HepG2 (cell line): ENCODE data around the gene GSK3A. TPM values are rescaled to one million over a fixed set of nuclear protein-coding genes. Genes with fewer than 3 reads are reported as not detected.

ENCODE experiments used
- ATAC-seq: fragments of 200-7000 bp; cut with Tn5 transposase; 3 replicates; pipeline ENCODE4 v1.9.1; 2020; ENCODE audit warnings: mild to moderate bottlenecking, moderate library complexity
- BruUV-seq: library from RNA; stranded (reverse); fragments of 400-500 nt; replicated peaks from 2 replicates; lab custom pipeline; 2021; lab: Mats Ljungman, UMichigan
- CTCF ChIA-PET: fragments of 300-600 bp; formaldehyde crosslinking; extraction: SDS; loops from one replicate; lab custom pipeline; 2021; ENCODE audit warnings: low total read pairs, inconsistent platforms, low intra/inter-chr PET ratio; lab: Yijun Ruan, JAX
- POLR2A ChIA-PET: fragments of 350-600 bp; sonication (Branson Sonifier 250); formaldehyde crosslinking; loops from one replicate; lab custom pipeline; 2020; ENCODE audit warnings: antibody characterized with exemption, inconsistent platforms; lab: Yijun Ruan, JAX
- DNase-seq: peaks from one replicate; pipeline ENCODE4 v3.0.0-alpha.2; 2015; ENCODE audit warnings: low spot score
- FAIRE-seq: peaks from 3 replicates; lab custom pipeline; 2011; peaks lifted over from hg19 to GRCh38; lab: Jason Lieb, UNC
- H2AFZ ChIP-seq: one replicate; pipeline ENCODE4 v1.6.1; 2011; ENCODE audit warnings: low read length, inconsistent platforms
- H3K27ac ChIP-seq: fragments of 300-600 bp; 3 replicates; pipeline ENCODE4 v1.8.0; 2011; ENCODE audit warnings: mixed run types, mild to moderate bottlenecking, mixed read lengths, low read length, inconsistent platforms; ENCODE audit not compliant: insufficient read depth; ENCODE audit errors: extremely low read length
- H3K27me3 ChIP-seq, 2 experiments: fragments of 200-600 bp in 1 of 2; 2 replicates in 1 of 2; 3 replicates in 1 of 2; pipeline versions ENCODE4 v1.6.0 to v1.8.0; 2011; ENCODE audit warnings: low read length in 2 of 2, mild to moderate bottlenecking in 2 of 2, moderate library complexity in 2 of 2, inconsistent platforms in 1 of 2; ENCODE audit not compliant: insufficient read depth in 2 of 2, control insufficient read depth in 1 of 2
- H3K36me3 ChIP-seq, 2 experiments: fragments of 200-600 bp in 1 of 2; replicated peaks in 1 of 2; 2 replicates in 1 of 2; 3 replicates in 1 of 2; pipeline versions ENCODE4 v1.5.1 to v1.8.0; 2011; ENCODE audit warnings: low read length in 2 of 2, inconsistent platforms in 1 of 2; ENCODE audit not compliant: insufficient read depth in 2 of 2, control insufficient read depth in 1 of 2
- H3K4me1 ChIP-seq: 2 replicates; pipeline ENCODE4 v1.5.1; 2012; ENCODE audit warnings: low read length, inconsistent platforms; ENCODE audit not compliant: insufficient read depth
- H3K4me2 ChIP-seq: 2 replicates; pipeline ENCODE4 v1.6.0; 2011; ENCODE audit warnings: low read depth, low read length, inconsistent platforms
- H3K4me3 ChIP-seq, 3 experiments: fragments of 200-600 bp in 1 of 3; sonication (generic), shearing (Covaris generic) in 1 of 3; replicated peaks in 1 of 3; 2 replicates each; pipeline ENCODE4 v1.5.1; 2011 to 2016; ENCODE audit warnings: low read length in 3 of 3, inconsistent platforms in 2 of 3, low read depth in 2 of 3, mild to moderate bottlenecking in 2 of 3, control low read depth in 1 of 3, mixed read lengths in 1 of 3; ENCODE audit not compliant: insufficient read depth in 1 of 3
- H3K79me2 ChIP-seq: one replicate; pipeline ENCODE4 v1.6.1; 2011; ENCODE audit warnings: low read length, inconsistent platforms; ENCODE audit not compliant: insufficient read depth
- H3K9ac ChIP-seq: 2 replicates; pipeline ENCODE4 v1.6.0; 2011; ENCODE audit warnings: mild to moderate bottlenecking, low read depth, low read length, inconsistent platforms; ENCODE audit not compliant: insufficient read depth
- H3K9me3 ChIP-seq: 2 replicates; pipeline ENCODE4 v1.5.1; 2012; ENCODE audit warnings: mild to moderate bottlenecking, low read length
- H4K20me1 ChIP-seq: 2 replicates; pipeline ENCODE4 v1.6.0; 2011; ENCODE audit warnings: inconsistent platforms, mild to moderate bottlenecking, low read length, moderate library complexity; ENCODE audit not compliant: insufficient read depth
- CC2D1A ChIP-seq: sonication (generic); formaldehyde crosslinking; IDR thresholded peaks from 2 replicates; pipeline ENCODE4 v1.8.1; 2023; ENCODE audit warnings: mild to moderate bottlenecking, missing genetic modification reagents
- FOXP1 ChIP-seq, 2 experiments: fragments of 450-650 bp in 1 of 2; IDR thresholded peaks; 2 replicates each; pipeline ENCODE4 v1.6.1; 2017 to 2018; ENCODE audit warnings: antibody characterized with exemption in 1 of 2
- NBN ChIP-seq: fragments of 450-650 bp; conservative IDR thresholded peaks from 2 replicates; pipeline ENCODE4 v1.6.1; 2017
- NCOA5 ChIP-seq: sonication (generic); formaldehyde crosslinking; IDR thresholded peaks from 2 replicates; pipeline ENCODE4 v1.4.0; 2020; ENCODE audit warnings: missing genetic modification reagents
- PCBP2 ChIP-seq: fragments of 200-400 bp; formaldehyde crosslinking; optimal IDR thresholded peaks from 2 replicates; pipeline ENCODE3; 2018; ENCODE audit warnings: low read length, low read depth; ENCODE audit not compliant: poor library complexity, severe bottlenecking
- SMAD3 ChIP-seq: sonication (generic); formaldehyde crosslinking; IDR thresholded peaks from 2 replicates; pipeline ENCODE4 v1.4.0; 2020; ENCODE audit warnings: missing genetic modification reagents
- TAF1 ChIP-seq: sonication (generic); formaldehyde crosslinking; IDR thresholded peaks from 2 replicates; pipeline ENCODE4 v1.4.0; 2020; ENCODE audit warnings: missing genetic modification reagents
- ZFP90 ChIP-seq: sonication (generic); formaldehyde crosslinking; IDR thresholded peaks from 2 replicates; pipeline ENCODE4 v1.8.0; 2022; ENCODE audit warnings: missing genetic modification reagents, mild to moderate bottlenecking, inconsistent platforms, borderline replicate concordance
- ZNF343 ChIP-seq: sonication (generic); formaldehyde crosslinking; IDR thresholded peaks from 2 replicates; pipeline ENCODE4 v1.4.0; 2020; ENCODE audit warnings: mild to moderate bottlenecking, missing genetic modification reagents
- ZNF607 ChIP-seq: sonication (generic); formaldehyde crosslinking; IDR thresholded peaks from 2 replicates; pipeline ENCODE4 v1.5.1; 2020; ENCODE audit warnings: missing genetic modification reagents, mild to moderate bottlenecking, borderline replicate concordance
- ZNF678 ChIP-seq: sonication (generic); formaldehyde crosslinking; IDR thresholded peaks from 2 replicates; pipeline ENCODE4 v1.4.0; 2020; ENCODE audit warnings: mild to moderate bottlenecking, missing genetic modification reagents
- ZSCAN12 ChIP-seq: sonication (generic); formaldehyde crosslinking; IDR thresholded peaks from 2 replicates; pipeline ENCODE4 v1.9.0; 2021; ENCODE audit warnings: mild to moderate bottlenecking, missing genetic modification reagents
- ZSCAN29 ChIP-seq: sonication (generic); formaldehyde crosslinking; conservative IDR thresholded peaks from 2 replicates; pipeline ENCODE4 v1.4.0; 2020; ENCODE audit warnings: mild to moderate bottlenecking, missing genetic modification reagents
- WGBS: methylation state at CpG from one replicate; pipeline ENCODE4 v1.1.6; 2017; ENCODE audit warnings: low lambda C conversion rate; 5-methylcytosine and 5-hydroxymethylcytosine counted together
- in situ Hi-C: cut with HindIII; loops from 2 replicates; pipeline ENCODE4 v1.10.0; 2017; ENCODE audit warnings: low pct_unique_long_range_greater_than_20kb; ENCODE audit not compliant: extremely low pct_ligation_motif_present
- intact Hi-C: fragments of 100-400 bp; cut with micrococcal nuclease; formaldehyde crosslinking; loops from one replicate; pipeline ENCODE4 v1.10.0; 2022; ENCODE audit not compliant: unreplicated experiment
- polyA plus RNA-seq, 8 experiments: library from polyadenylated mRNA; depleted of rRNA in 3 of 8; stranded (reverse) in 7 of 8; unstranded in 1 of 8; fragments of >200 nt; fragmentation: Illumina TruSeq in 4 of 8; extraction: Trizol in 4 of 8; gene quantifications; 2 replicates each; pipeline versions ENCODE4 v1.2.1 to v1.2.3, GENCODE V29; 2011 to 2016; ENCODE audit warnings: low read depth in 4 of 8, missing spikeins in 1 of 8, mixed read lengths in 1 of 8; ENCODE audit not compliant: insufficient read depth in 1 of 8
- total RNA-seq, 5 experiments: library from RNA; depleted of rRNA; stranded (reverse); fragments of >200 nt; fragmentation: Illumina TruSeq; extraction: Trizol; gene quantifications; 2 replicates each; pipeline ENCODE4 v1.2.3, GENCODE V29; 2016; ENCODE audit warnings: low read depth in 1 of 5
- TF ChIP-seq, protein P1 (sequence below): sonication (generic); formaldehyde crosslinking; IDR thresholded peaks from 2 replicates; pipeline ENCODE4 v1.5.0; 2020; ENCODE audit warnings: mild to moderate bottlenecking, missing genetic modification reagents
- TF ChIP-seq, protein P2 (sequence below): sonication (generic); formaldehyde crosslinking; IDR thresholded peaks from 2 replicates; pipeline ENCODE4 v1.4.0; 2020; ENCODE audit warnings: missing genetic modification reagents

GSK3A gene
- total and polyA plus RNA-seq, 2 of the 13 experiments (the other 11 are each of a cell fraction or from before 2014, with no cell fraction given) = 16.9 to 52.5 TPM

DNA sequence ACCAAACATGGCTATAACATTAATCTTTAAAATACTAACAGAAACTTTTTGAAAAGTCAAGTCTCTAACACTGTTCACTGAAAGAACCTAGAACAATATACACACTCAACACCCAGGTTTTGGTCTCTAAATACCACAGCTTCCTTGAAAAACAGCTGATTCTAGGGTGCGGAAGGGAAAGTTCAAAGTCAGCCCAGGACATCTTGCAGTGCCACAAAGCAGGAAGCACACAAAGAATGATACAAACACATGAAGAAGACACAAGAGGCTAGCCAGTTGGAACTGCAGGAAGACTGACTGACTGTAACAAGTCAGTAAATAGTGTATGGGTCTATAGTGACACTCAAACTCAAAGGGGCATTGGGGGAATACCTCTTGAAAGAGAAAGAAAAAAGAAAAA, 29.5 kb downstream of the GSK3A start:
- FAIRE-seq = no peak
- peaks cover 39% of the 10 kb centered on the region for H3K4me1 ChIP-seq
- no peaks in the 10 kb centered on the region for H3K9me3 ChIP-seq
- no peak overlapping the region for H2AFZ ChIP-seq
- TF ChIP-seq PCBP2 (no peak), NBN (no peak)
- H3K79me2 ChIP-seq = peaks cover 53% of the 10 kb centered on the region
- ATAC-seq = no peak
- no peak overlapping the region for H3K4me2 ChIP-seq
- H3K27ac ChIP-seq = no peak overlapping the region
- in situ Hi-C loops (no loop called here), intact Hi-C loops (no loop called here)
- peaks cover 23 to 49% of the 10 kb centered on the region in 2 experiments for H3K36me3 ChIP-seq
- no peak overlapping the region for H3K4me3 ChIP-seq
- CTCF ChIA-PET = no interaction called here
- 89% methylated on average over 1 of the region's 1 CpG for WGBS
- POLR2A ChIA-PET = no interaction called here
- peaks cover 23% of the 10 kb centered on the region for H4K20me1 ChIP-seq
- BruUV-seq = no TSS peak
- H3K27me3 ChIP-seq = no peaks in the 10 kb centered on the region; a peak in 1 of 5 replicates
- no peak for DNase-seq
- H3K9ac ChIP-seq = no peak overlapping the region

DNA sequence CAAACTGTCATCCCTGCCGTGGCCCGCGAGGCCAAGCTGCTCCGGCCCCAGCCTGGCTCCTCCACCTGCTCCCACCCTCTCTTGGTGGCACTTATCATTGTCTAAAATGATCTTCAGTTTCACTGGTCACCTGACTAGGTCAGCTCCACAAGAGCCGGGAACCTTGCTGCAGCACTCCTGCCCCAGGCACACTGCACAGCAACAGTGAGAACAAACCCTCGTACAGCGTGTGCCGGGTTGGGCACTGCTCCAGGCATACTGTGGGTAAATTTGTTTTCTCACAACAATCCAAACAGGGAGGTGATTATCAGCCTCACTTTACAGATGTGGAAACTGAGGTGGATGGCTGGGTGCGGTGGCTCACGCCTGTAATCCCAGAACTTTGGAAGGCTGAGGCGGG, 33.8 kb downstream of the GSK3A start:
- ATAC-seq = no peak
- H3K36me3 ChIP-seq = peaks cover 28 to 66% of the 10 kb centered on the region in 2 experiments
- BruUV-seq = no TSS peak
- 96% methylated on average over 11 of the region's 11 CpGs for WGBS
- H3K79me2 ChIP-seq = peaks cover 20% of the 10 kb centered on the region
- H3K4me3 ChIP-seq = no peak overlapping the region
- intact Hi-C loops (no loop called here), in situ Hi-C loops (no loop called here)
- H3K9me3 ChIP-seq = no peaks in the 10 kb centered on the region
- CTCF ChIA-PET = no interaction called here
- no peak overlapping the region for H2AFZ ChIP-seq
- DNase-seq = no peak
- no peak overlapping the region for H3K4me2 ChIP-seq
- no peaks in the 10 kb centered on the region for H3K27me3 ChIP-seq
- no peak overlapping the region for H3K27ac ChIP-seq
- peaks cover 12% of the 10 kb centered on the region for H4K20me1 ChIP-seq
- H3K4me1 ChIP-seq = peaks cover 9% of the 10 kb centered on the region
- H3K9ac ChIP-seq = no peak overlapping the region
- POLR2A ChIA-PET = no interaction called here
- FAIRE-seq = no peak
- TF ChIP-seq, protein P1, sequence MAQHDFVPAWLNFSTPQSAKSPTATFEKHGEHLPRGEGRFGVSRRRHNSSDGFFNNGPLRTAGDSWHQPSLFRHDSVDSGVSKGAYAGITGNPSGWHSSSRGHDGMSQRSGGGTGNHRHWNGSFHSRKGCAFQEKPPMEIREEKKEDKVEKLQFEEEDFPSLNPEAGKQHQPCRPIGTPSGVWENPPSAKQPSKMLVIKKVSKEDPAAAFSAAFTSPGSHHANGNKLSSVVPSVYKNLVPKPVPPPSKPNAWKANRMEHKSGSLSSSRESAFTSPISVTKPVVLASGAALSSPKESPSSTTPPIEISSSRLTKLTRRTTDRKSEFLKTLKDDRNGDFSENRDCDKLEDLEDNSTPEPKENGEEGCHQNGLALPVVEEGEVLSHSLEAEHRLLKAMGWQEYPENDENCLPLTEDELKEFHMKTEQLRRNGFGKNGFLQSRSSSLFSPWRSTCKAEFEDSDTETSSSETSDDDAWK (CRISPR knock-in tag) = no peak
- no peak for TF ChIP-seq NCOA5 (CRISPR knock-in tag)
- no peak for TF ChIP-seq SMAD3 (CRISPR knock-in tag)
- TF ChIP-seq ZSCAN12 (CRISPR knock-in tag) = no peak
- TF ChIP-seq TAF1 (CRISPR knock-in tag) = no peak
- no peak for TF ChIP-seq ZNF678 (CRISPR knock-in tag)
- TF ChIP-seq CC2D1A = no peak
- no peak for TF ChIP-seq ZFP90 (CRISPR knock-in tag)
- no peak for TF ChIP-seq FOXP1 (IDR thresholded peaks at IDR 0.05)
- TF ChIP-seq FOXP1 (CRISPR knock-in tag; IDR thresholded peaks at IDR 0.05) = no peak
- TF ChIP-seq, protein P2, sequence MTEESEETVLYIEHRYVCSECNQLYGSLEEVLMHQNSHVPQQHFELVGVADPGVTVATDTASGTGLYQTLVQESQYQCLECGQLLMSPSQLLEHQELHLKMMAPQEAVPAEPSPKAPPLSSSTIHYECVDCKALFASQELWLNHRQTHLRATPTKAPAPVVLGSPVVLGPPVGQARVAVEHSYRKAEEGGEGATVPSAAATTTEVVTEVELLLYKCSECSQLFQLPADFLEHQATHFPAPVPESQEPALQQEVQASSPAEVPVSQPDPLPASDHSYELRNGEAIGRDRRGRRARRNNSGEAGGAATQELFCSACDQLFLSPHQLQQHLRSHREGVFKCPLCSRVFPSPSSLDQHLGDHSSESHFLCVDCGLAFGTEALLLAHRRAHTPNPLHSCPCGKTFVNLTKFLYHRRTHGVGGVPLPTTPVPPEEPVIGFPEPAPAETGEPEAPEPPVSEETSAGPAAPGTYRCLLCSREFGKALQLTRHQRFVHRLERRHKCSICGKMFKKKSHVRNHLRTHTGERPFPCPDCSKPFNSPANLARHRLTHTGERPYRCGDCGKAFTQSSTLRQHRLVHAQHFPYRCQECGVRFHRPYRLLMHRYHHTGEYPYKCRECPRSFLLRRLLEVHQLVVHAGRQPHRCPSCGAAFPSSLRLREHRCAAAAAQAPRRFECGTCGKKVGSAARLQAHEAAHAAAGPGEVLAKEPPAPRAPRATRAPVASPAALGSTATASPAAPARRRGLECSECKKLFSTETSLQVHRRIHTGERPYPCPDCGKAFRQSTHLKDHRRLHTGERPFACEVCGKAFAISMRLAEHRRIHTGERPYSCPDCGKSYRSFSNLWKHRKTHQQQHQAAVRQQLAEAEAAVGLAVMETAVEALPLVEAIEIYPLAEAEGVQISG (CRISPR knock-in tag) = no peak
- no peak for TF ChIP-seq ZSCAN29 (CRISPR knock-in tag)
- no peak for TF ChIP-seq ZNF343 (CRISPR knock-in tag)
- TF ChIP-seq ZNF607 = no peak
